HG02588 (cell line): ENCODE data around the gene TMEM25.
"Not testable (repeated sequence)": the region's sequence is repeated elsewhere in the genome, so short reads cannot be mapped to it uniquely, and the experiment has no call there.

Experiments used
- ATAC-seq: cut with Tn5 transposase; IDR thresholded peaks from one replicate; pipeline ENCODE4 v1.9.1; 2021; ENCODE audit warnings: mild to moderate bottlenecking, moderate library complexity; ENCODE audit not compliant: unreplicated experiment

TMEM25 gene

GRCh38 chr11:118574636-118575035 lies 43.6 kb downstream of the TMEM25 start:
- ATAC-seq, result no peak

- ATAC-seq, result not testable (repeated sequence)
These were observed 47.0 kb downstream of the TMEM25 start for GRCh38 chr11:118577995-118578394.

GRCh38 chr11:118581057-118581456 lies 50.1 kb downstream of the TMEM25 start:
- ATAC-seq, result no peak
